GM23338 (cell line): ENCODE results near the gene RAP2B. TPM values are rescaled to one million over a fixed set of nuclear protein-coding genes. Genes with fewer than 3 reads are reported as not detected.

Experiments used
- EZH2phosphoT487 ChIP-seq: fragments of 200-600 bp; sonication (generic); IDR thresholded peaks from one replicate; pipeline ENCODE4 v1.8.1; 2018; ENCODE audit warnings: antibody characterized with exemption; ENCODE audit not compliant: unreplicated experiment
- ZNF114 ChIP-seq: fragments of 250-450 bp; sonication (Bioruptor Pico); IDR thresholded peaks from 2 replicates; pipeline ENCODE4 v1.5.0; 2020; ENCODE audit warnings: mild to moderate bottlenecking, moderate library complexity
- polyA plus RNA-seq: library from polyadenylated mRNA; unstranded; fragments of >200 nt; fragmentation: Nextera tagmentation; extraction: Ambion mirVana; gene quantifications from 2 replicates; pipeline ENCODE4 v1.2.1, GENCODE V29; 2016
- total RNA-seq: library from RNA; depleted of rRNA; stranded (reverse); fragments of >200 nt; shearing (Covaris generic); gene quantifications from 2 replicates; pipeline ENCODE4 v1.2.3, GENCODE V29; 2014
- TF ChIP-seq, protein P1 (sequence below): fragments of 250-450 bp; sonication (Bioruptor Pico); IDR thresholded peaks from 2 replicates; pipeline ENCODE4 v1.5.0; 2020; ENCODE audit warnings: mild to moderate bottlenecking, moderate library complexity
- TF ChIP-seq, protein P2 (sequence below), 2 experiments: fragments of 200-600 bp in 1 of 2; sonication (generic) in 1 of 2; conservative IDR thresholded peaks; 2 replicates each; pipeline versions ENCODE4 v1.5.1 to v1.6.1; 2016 to 2017; ENCODE audit warnings: antibody characterized with exemption in 2 of 2, low read depth in 2 of 2, mild to moderate bottlenecking in 2 of 2, moderate library complexity in 1 of 2
- TF ChIP-seq, protein P3 (sequence below): IDR thresholded peaks from 2 replicates; pipeline ENCODE4 v1.6.1; 2016; ENCODE audit warnings: antibody characterized with exemption
- TF ChIP-seq, protein P4 (sequence below): IDR thresholded peaks from one replicate; pipeline ENCODE4 v1.6.1; 2018; ENCODE audit warnings: antibody characterized with exemption; ENCODE audit not compliant: unreplicated experiment

Gene RAP2B
- total and polyA plus RNA-seq, 2 experiments from 2014 or later = 22.5 to 24.0 TPM

DNA sequence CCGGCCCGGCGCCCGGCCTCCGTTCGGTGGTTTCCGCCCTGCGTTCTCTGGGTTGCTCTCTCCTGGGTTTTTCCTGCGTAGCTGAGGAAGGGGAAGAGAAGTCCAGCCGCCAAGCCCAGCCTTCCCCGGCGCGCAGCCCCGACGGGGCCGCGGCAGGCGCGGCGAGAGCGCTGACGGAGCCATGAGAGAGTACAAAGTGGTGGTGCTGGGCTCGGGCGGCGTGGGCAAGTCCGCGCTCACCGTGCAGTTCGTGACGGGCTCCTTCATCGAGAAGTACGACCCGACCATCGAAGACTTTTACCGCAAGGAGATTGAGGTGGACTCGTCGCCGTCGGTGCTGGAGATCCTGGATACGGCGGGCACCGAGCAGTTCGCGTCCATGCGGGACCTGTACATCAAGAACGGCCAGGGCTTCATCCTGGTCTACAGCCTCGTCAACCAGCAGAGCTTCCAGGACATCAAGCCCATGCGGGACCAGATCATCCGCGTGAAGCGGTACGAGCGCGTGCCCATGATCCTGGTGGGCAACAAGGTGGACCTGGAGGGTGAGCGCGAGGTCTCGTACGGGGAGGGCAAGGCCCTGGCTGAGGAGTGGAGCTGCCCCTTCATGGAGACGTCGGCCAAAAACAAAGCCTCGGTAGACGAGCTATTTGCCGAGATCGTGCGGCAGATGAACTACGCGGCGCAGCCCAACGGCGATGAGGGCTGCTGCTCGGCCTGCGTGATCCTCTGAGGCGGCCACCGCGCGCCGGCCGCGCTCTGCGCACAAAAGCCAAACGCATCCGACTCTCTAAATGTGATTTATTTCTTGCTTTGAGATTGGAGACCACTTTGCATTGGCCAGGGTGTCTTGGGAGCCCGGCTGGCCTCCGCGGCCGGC is 727 bp downstream of the RAP2B start (continued):
- TF ChIP-seq, protein P1, sequence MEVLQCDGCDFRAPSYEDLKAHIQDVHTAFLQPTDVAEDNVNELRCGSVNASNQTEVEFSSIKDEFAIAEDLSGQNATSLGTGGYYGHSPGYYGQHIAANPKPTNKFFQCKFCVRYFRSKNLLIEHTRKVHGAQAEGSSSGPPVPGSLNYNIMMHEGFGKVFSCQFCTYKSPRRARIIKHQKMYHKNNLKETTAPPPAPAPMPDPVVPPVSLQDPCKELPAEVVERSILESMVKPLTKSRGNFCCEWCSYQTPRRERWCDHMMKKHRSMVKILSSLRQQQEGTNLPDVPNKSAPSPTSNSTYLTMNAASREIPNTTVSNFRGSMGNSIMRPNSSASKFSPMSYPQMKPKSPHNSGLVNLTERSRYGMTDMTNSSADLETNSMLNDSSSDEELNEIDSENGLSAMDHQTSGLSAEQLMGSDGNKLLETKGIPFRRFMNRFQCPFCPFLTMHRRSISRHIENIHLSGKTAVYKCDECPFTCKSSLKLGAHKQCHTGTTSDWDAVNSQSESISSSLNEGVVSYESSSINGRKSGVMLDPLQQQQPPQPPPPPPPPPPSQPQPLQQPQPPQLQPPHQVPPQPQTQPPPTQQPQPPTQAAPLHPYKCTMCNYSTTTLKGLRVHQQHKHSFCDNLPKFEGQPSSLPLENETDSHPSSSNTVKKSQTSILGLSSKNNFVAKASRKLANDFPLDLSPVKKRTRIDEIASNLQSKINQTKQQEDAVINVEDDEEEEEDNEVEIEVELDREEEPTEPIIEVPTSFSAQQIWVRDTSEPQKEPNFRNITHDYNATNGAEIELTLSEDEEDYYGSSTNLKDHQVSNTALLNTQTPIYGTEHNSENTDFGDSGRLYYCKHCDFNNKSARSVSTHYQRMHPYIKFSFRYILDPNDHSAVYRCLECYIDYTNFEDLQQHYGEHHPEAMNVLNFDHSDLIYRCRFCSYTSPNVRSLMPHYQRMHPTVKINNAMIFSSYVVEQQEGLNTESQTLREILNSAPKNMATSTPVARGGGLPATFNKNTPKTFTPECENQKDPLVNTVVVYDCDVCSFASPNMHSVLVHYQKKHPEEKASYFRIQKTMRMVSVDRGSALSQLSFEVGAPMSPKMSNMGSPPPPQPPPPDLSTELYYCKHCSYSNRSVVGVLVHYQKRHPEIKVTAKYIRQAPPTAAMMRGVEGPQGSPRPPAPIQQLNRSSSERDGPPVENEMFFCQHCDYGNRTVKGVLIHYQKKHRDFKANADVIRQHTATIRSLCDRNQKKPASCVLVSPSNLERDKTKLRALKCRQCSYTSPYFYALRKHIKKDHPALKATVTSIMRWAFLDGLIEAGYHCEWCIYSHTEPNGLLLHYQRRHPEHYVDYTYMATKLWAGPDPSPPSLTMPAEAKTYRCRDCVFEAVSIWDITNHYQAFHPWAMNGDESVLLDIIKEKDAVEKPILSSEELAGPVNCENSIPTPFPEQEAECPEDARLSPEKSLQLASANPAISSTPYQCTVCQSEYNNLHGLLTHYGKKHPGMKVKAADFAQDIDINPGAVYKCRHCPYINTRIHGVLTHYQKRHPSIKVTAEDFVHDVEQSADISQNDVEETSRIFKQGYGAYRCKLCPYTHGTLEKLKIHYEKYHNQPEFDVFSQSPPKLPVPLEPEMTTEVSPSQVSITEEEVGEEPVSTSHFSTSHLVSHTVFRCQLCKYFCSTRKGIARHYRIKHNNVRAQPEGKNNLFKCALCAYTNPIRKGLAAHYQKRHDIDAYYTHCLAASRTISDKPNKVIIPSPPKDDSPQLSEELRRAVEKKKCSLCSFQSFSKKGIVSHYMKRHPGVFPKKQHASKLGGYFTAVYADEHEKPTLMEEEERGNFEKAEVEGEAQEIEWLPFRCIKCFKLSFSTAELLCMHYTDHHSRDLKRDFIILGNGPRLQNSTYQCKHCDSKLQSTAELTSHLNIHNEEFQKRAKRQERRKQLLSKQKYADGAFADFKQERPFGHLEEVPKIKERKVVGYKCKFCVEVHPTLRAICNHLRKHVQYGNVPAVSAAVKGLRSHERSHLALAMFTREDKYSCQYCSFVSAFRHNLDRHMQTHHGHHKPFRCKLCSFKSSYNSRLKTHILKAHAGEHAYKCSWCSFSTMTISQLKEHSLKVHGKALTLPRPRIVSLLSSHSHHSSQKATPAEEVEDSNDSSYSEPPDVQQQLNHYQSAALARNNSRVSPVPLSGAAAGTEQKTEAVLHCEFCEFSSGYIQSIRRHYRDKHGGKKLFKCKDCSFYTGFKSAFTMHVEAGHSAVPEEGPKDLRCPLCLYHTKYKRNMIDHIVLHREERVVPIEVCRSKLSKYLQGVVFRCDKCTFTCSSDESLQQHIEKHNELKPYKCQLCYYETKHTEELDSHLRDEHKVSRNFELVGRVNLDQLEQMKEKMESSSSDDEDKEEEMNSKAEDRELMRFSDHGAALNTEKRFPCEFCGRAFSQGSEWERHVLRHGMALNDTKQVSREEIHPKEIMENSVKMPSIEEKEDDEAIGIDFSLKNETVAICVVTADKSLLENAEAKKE = no peak
- TF ChIP-seq EZH2phosphoT487 = no peak
- TF ChIP-seq, protein P2, sequence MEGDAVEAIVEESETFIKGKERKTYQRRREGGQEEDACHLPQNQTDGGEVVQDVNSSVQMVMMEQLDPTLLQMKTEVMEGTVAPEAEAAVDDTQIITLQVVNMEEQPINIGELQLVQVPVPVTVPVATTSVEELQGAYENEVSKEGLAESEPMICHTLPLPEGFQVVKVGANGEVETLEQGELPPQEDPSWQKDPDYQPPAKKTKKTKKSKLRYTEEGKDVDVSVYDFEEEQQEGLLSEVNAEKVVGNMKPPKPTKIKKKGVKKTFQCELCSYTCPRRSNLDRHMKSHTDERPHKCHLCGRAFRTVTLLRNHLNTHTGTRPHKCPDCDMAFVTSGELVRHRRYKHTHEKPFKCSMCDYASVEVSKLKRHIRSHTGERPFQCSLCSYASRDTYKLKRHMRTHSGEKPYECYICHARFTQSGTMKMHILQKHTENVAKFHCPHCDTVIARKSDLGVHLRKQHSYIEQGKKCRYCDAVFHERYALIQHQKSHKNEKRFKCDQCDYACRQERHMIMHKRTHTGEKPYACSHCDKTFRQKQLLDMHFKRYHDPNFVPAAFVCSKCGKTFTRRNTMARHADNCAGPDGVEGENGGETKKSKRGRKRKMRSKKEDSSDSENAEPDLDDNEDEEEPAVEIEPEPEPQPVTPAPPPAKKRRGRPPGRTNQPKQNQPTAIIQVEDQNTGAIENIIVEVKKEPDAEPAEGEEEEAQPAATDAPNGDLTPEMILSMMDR (conservative IDR thresholded peaks at IDR 0.05; ENCODE audit: low read depth in 2 of 2) = no peak
- TF ChIP-seq, protein P3, sequence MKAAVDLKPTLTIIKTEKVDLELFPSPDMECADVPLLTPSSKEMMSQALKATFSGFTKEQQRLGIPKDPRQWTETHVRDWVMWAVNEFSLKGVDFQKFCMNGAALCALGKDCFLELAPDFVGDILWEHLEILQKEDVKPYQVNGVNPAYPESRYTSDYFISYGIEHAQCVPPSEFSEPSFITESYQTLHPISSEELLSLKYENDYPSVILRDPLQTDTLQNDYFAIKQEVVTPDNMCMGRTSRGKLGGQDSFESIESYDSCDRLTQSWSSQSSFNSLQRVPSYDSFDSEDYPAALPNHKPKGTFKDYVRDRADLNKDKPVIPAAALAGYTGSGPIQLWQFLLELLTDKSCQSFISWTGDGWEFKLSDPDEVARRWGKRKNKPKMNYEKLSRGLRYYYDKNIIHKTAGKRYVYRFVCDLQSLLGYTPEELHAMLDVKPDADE = no peak
- no peak for TF ChIP-seq ZNF114
- TF ChIP-seq, protein P4, sequence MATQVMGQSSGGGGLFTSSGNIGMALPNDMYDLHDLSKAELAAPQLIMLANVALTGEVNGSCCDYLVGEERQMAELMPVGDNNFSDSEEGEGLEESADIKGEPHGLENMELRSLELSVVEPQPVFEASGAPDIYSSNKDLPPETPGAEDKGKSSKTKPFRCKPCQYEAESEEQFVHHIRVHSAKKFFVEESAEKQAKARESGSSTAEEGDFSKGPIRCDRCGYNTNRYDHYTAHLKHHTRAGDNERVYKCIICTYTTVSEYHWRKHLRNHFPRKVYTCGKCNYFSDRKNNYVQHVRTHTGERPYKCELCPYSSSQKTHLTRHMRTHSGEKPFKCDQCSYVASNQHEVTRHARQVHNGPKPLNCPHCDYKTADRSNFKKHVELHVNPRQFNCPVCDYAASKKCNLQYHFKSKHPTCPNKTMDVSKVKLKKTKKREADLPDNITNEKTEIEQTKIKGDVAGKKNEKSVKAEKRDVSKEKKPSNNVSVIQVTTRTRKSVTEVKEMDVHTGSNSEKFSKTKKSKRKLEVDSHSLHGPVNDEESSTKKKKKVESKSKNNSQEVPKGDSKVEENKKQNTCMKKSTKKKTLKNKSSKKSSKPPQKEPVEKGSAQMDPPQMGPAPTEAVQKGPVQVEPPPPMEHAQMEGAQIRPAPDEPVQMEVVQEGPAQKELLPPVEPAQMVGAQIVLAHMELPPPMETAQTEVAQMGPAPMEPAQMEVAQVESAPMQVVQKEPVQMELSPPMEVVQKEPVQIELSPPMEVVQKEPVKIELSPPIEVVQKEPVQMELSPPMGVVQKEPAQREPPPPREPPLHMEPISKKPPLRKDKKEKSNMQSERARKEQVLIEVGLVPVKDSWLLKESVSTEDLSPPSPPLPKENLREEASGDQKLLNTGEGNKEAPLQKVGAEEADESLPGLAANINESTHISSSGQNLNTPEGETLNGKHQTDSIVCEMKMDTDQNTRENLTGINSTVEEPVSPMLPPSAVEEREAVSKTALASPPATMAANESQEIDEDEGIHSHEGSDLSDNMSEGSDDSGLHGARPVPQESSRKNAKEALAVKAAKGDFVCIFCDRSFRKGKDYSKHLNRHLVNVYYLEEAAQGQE = no peak
